ENCODE measurements around the gene AGBL1.

The AGBL1 gene

GRCh38 chr15:86193716-86194380 lies 114.2 kb downstream of the AGBL1 start:
- H3K4me3 Mint-ChIP-seq = no peak overlapping the region
- ATAC-seq (replicated peaks; ENCODE audit: extremely low read depth, poor library complexity, severe bottlenecking) = no peak
- no peaks in the 10 kb centered on the region for H3K36me3 Mint-ChIP-seq (ENCODE audit: insufficient read depth)
- H3K9me3 Mint-ChIP-seq = no peaks in the 10 kb centered on the region
- no peak overlapping the region for H3K27ac Mint-ChIP-seq (ENCODE audit: low read depth)
- DNase-seq (ENCODE audit: low spot score in 2 of 2) = no peak
- peaks cover 10% of the 10 kb centered on the region for H3K27me3 Mint-ChIP-seq
- H3K4me1 Mint-ChIP-seq = no peaks in the 10 kb centered on the region

GRCh38 chr15:86197770-86198169 lies 118.1 kb downstream of the AGBL1 start:
- Mint-ChIP-seq H3K4me3 (no peak overlapping the region), H3K4me1 (no peaks in the 10 kb centered on the region), H3K36me3 (ENCODE audit: insufficient read depth) (no peaks in the 10 kb centered on the region), H3K9me3 (no peaks in the 10 kb centered on the region), H3K27me3 (no peaks in the 10 kb centered on the region), H3K27ac (ENCODE audit: low read depth) (no peak overlapping the region)
- ATAC-seq (replicated peaks; ENCODE audit: extremely low read depth, poor library complexity, severe bottlenecking) (no peak), DNase-seq (ENCODE audit: low spot score in 2 of 2) (no peak)

GRCh38 chr15:86199467-86200145 lies 119.9 kb downstream of the AGBL1 start:
- ATAC-seq (replicated peaks; ENCODE audit: extremely low read depth, poor library complexity, severe bottlenecking) (no peak), DNase-seq (ENCODE audit: low spot score in 2 of 2) (no peak)
- Mint-ChIP-seq H3K36me3 (ENCODE audit: insufficient read depth) (peaks cover 1% of the 10 kb centered on the region), H3K4me3 (no peak overlapping the region), H3K27me3 (no peaks in the 10 kb centered on the region), H3K27ac (ENCODE audit: low read depth) (no peak overlapping the region), H3K4me1 (no peaks in the 10 kb centered on the region), H3K9me3 (no peaks in the 10 kb centered on the region)

GRCh38 chr15:86201313-86202008 lies 121.8 kb downstream of the AGBL1 start:
- Mint-ChIP-seq H3K9me3 (no peaks in the 10 kb centered on the region), H3K27ac (ENCODE audit: low read depth) (no peak overlapping the region), H3K4me1 (no peaks in the 10 kb centered on the region), H3K36me3 (ENCODE audit: insufficient read depth) (peaks cover 2% of the 10 kb centered on the region), H3K4me3 (no peak overlapping the region), H3K27me3 (no peaks in the 10 kb centered on the region)
- DNase-seq (ENCODE audit: low spot score in 2 of 2) = no peak
- no peak for ATAC-seq (replicated peaks; ENCODE audit: extremely low read depth, poor library complexity, severe bottlenecking)

- DNase-seq (ENCODE audit: low spot score in 2 of 2) (no peak), ATAC-seq (replicated peaks; ENCODE audit: extremely low read depth, poor library complexity, severe bottlenecking) (no peak)
- peaks cover 2% of the 10 kb centered on the region for H3K36me3 Mint-ChIP-seq (ENCODE audit: insufficient read depth)
- H3K27me3 Mint-ChIP-seq = no peaks in the 10 kb centered on the region
- no peaks in the 10 kb centered on the region for H3K9me3 Mint-ChIP-seq
- H3K4me1 Mint-ChIP-seq = no peaks in the 10 kb centered on the region
- no peak overlapping the region for H3K4me3 Mint-ChIP-seq
- H3K27ac Mint-ChIP-seq (ENCODE audit: low read depth) = no peak overlapping the region
Measured at GRCh38 chr15:86203462-86203861, 123.8 kb downstream of the AGBL1 start.

GRCh38 chr15:86205096-86205495 lies 125.4 kb downstream of the AGBL1 start:
- no peaks in the 10 kb centered on the region for H3K9me3 Mint-ChIP-seq
- no peaks in the 10 kb centered on the region for H3K4me1 Mint-ChIP-seq
- ATAC-seq (replicated peaks; ENCODE audit: extremely low read depth, poor library complexity, severe bottlenecking) = no peak
- H3K4me3 Mint-ChIP-seq = no peak overlapping the region
- no peak for DNase-seq (ENCODE audit: low spot score in 2 of 2)
- H3K27me3 Mint-ChIP-seq = peaks cover 4% of the 10 kb centered on the region
- H3K27ac Mint-ChIP-seq (ENCODE audit: low read depth) = no peak overlapping the region
- H3K36me3 Mint-ChIP-seq (ENCODE audit: insufficient read depth) = peaks cover 2% of the 10 kb centered on the region

GRCh38 chr15:86213420-86213819 lies 133.7 kb downstream of the AGBL1 start:
- Mint-ChIP-seq H3K4me1 (no peaks in the 10 kb centered on the region), H3K27me3 (peaks cover 57% of the 10 kb centered on the region), H3K27ac (ENCODE audit: low read depth) (no peak overlapping the region), H3K4me3 (no peak overlapping the region), H3K36me3 (ENCODE audit: insufficient read depth) (peaks cover 3% of the 10 kb centered on the region), H3K9me3 (peaks cover 28% of the 10 kb centered on the region)
- no peak for ATAC-seq (replicated peaks; ENCODE audit: extremely low read depth, poor library complexity, severe bottlenecking)
- no peak for DNase-seq (ENCODE audit: low spot score in 2 of 2)

GRCh38 chr15:86213888-86214287 lies 134.2 kb downstream of the AGBL1 start:
- peaks cover 28% of the 10 kb centered on the region for H3K9me3 Mint-ChIP-seq
- H3K4me1 Mint-ChIP-seq = no peaks in the 10 kb centered on the region

GRCh38 chr15:86221119-86221518 lies 141.4 kb downstream of the AGBL1 start:
- H3K9me3 Mint-ChIP-seq = peaks cover 14% of the 10 kb centered on the region
- no peaks in the 10 kb centered on the region for H3K36me3 Mint-ChIP-seq (ENCODE audit: insufficient read depth)
- H3K4me1 Mint-ChIP-seq = no peaks in the 10 kb centered on the region
- peaks cover 26% of the 10 kb centered on the region for H3K27me3 Mint-ChIP-seq
- ATAC-seq (replicated peaks; ENCODE audit: extremely low read depth, poor library complexity, severe bottlenecking) (no peak), DNase-seq (ENCODE audit: low spot score in 2 of 2) (no peak)
- H3K4me3 Mint-ChIP-seq = no peak overlapping the region
- no peak overlapping the region for H3K27ac Mint-ChIP-seq (ENCODE audit: low read depth)

More at GRCh38 chr15:86213888-86214287, 134.2 kb downstream of the AGBL1 start:
- peaks cover 57% of the 10 kb centered on the region for H3K27me3 Mint-ChIP-seq
- ATAC-seq (replicated peaks; ENCODE audit: extremely low read depth, poor library complexity, severe bottlenecking) (no peak), DNase-seq (ENCODE audit: low spot score in 2 of 2) (no peak)
- H3K27ac Mint-ChIP-seq (ENCODE audit: low read depth) = no peak overlapping the region
- H3K36me3 Mint-ChIP-seq (ENCODE audit: insufficient read depth) = peaks cover 3% of the 10 kb centered on the region
- H3K4me3 Mint-ChIP-seq = no peak overlapping the region

- no peak for DNase-seq (ENCODE audit: low spot score in 2 of 2)
- no peak overlapping the region for H3K27ac Mint-ChIP-seq (ENCODE audit: low read depth)
- H3K27me3 Mint-ChIP-seq = peaks cover 48% of the 10 kb centered on the region
- H3K9me3 Mint-ChIP-seq = no peaks in the 10 kb centered on the region
- peaks cover 5% of the 10 kb centered on the region for H3K4me1 Mint-ChIP-seq
- H3K36me3 Mint-ChIP-seq (ENCODE audit: insufficient read depth) = peaks cover 2% of the 10 kb centered on the region
- H3K4me3 Mint-ChIP-seq = no peak overlapping the region
- ATAC-seq (replicated peaks; ENCODE audit: extremely low read depth, poor library complexity, severe bottlenecking) = no peak
Measured at GRCh38 chr15:86229306-86229705, 149.6 kb downstream of the AGBL1 start.

- no peaks in the 10 kb centered on the region for H3K9me3 Mint-ChIP-seq
- H3K4me3 Mint-ChIP-seq = no peak overlapping the region
- DNase-seq (ENCODE audit: low spot score in 2 of 2) (no peak), ATAC-seq (replicated peaks; ENCODE audit: extremely low read depth, poor library complexity, severe bottlenecking) (no peak)
- H3K4me1 Mint-ChIP-seq = peaks cover 5% of the 10 kb centered on the region
- peaks cover 2% of the 10 kb centered on the region for H3K36me3 Mint-ChIP-seq (ENCODE audit: insufficient read depth)
- no peak overlapping the region for H3K27ac Mint-ChIP-seq (ENCODE audit: low read depth)
- H3K27me3 Mint-ChIP-seq = peaks cover 48% of the 10 kb centered on the region
Measured at GRCh38 chr15:86229936-86230335, 150.3 kb downstream of the AGBL1 start.

- Mint-ChIP-seq H3K4me1 (peaks cover 5% of the 10 kb centered on the region), H3K27ac (ENCODE audit: low read depth) (no peak overlapping the region), H3K27me3 (peaks cover 67% of the 10 kb centered on the region), H3K36me3 (ENCODE audit: insufficient read depth) (peaks cover 2% of the 10 kb centered on the region), H3K4me3 (no peak overlapping the region), H3K9me3 (no peaks in the 10 kb centered on the region)
- ATAC-seq (replicated peaks; ENCODE audit: extremely low read depth, poor library complexity, severe bottlenecking) (no peak), DNase-seq (ENCODE audit: low spot score in 2 of 2) (no peak)
Measured at GRCh38 chr15:86231864-86232721, 152.4 kb downstream of the AGBL1 start.

All from central memory CD8-positive, alpha-beta T cell (primary cell).